MCF 10A (cell line): Measurements from ENCODE around the gene DCTPP1. TPM values are rescaled to one million over a fixed set of nuclear protein-coding genes. Genes with fewer than 3 reads are reported as not detected.

ENCODE experiments used
- BruUV-seq: library from RNA; stranded (reverse); fragments of 400-500 nt; replicated peaks from 2 replicates; lab custom pipeline; 2021; lab: Mats Ljungman, UMichigan
- CTCF ChIA-PET: fragments of 300-600 bp; sonication (Branson Sonifier 250); formaldehyde crosslinking; extraction: SDS; loops from one replicate; lab custom pipeline; 2021; ENCODE audit warnings: antibody characterized with exemption, inconsistent platforms; lab: Yijun Ruan, JAX
- POLR2A ChIA-PET: fragments of 300-600, 350-650 bp; sonication (Branson Sonifier 250); formaldehyde crosslinking; extraction: SDS; loops from one replicate; lab custom pipeline; 2020; ENCODE audit warnings: antibody characterized with exemption, inconsistent platforms; lab: Yijun Ruan, JAX
- DNase-seq: peaks from one replicate; pipeline ENCODE4 v3.0.0-alpha.2; 2018; ENCODE audit not compliant: unreplicated experiment
- H3K27ac Mint-ChIP-seq: one replicate; pipeline ENCODE4 v1.8.0; 2022; ENCODE audit warnings: mild to moderate bottlenecking, low read depth, mixed read lengths; ENCODE audit not compliant: unreplicated experiment
- H3K27me3 Mint-ChIP-seq: one replicate; pipeline ENCODE4 v1.8.0; 2022; ENCODE audit warnings: mixed read lengths; ENCODE audit not compliant: insufficient read depth, unreplicated experiment
- H3K36me3 Mint-ChIP-seq: one replicate; pipeline ENCODE4 v1.8.0; 2022; ENCODE audit warnings: mild to moderate bottlenecking, moderate library complexity, mixed read lengths; ENCODE audit not compliant: insufficient read depth, unreplicated experiment
- H3K4me1 Mint-ChIP-seq: one replicate; pipeline ENCODE4 v1.8.0; 2022; ENCODE audit warnings: mixed read lengths; ENCODE audit not compliant: insufficient read depth, unreplicated experiment
- H3K4me3 Mint-ChIP-seq: one replicate; pipeline ENCODE4 v1.8.0; 2022; ENCODE audit warnings: mild to moderate bottlenecking, moderate library complexity, mixed read lengths; ENCODE audit not compliant: unreplicated experiment
- H3K9me3 Mint-ChIP-seq: one replicate; pipeline ENCODE4 v1.8.0; 2022; ENCODE audit warnings: mixed read lengths; ENCODE audit not compliant: unreplicated experiment
- CTCF ChIP-seq: fragments of 200-600 bp; IDR thresholded peaks from one replicate; pipeline ENCODE4 v1.8.0; 2022; ENCODE audit warnings: antibody characterized with exemption, mild to moderate bottlenecking; ENCODE audit not compliant: unreplicated experiment
- intact Hi-C: fragments of 100-400 bp; cut with micrococcal nuclease; formaldehyde crosslinking; loops from 2 replicates; pipeline ENCODE4 v1.14.1; 2022
- total RNA-seq: library from RNA; stranded (reverse); gene quantifications from 2 replicates; pipeline ENCODE4 v1.2.3, GENCODE V29; 2022

The DCTPP1 gene
- total RNA-seq, 1 experiment from 2014 or later: 42.4 TPM

GRCh38 chr16:30438835-30439234, 9.0 kb upstream of the DCTPP1 start:
- no peak overlapping the region for H3K27ac Mint-ChIP-seq
- intact Hi-C loops: no loop called here
- no TSS peak for BruUV-seq
- no peak for DNase-seq
- CTCF ChIA-PET: no interaction called here
- no peaks in the 10 kb centered on the region for H3K27me3 Mint-ChIP-seq
- H3K4me3 Mint-ChIP-seq: no peak overlapping the region
- H3K36me3 Mint-ChIP-seq: peaks cover 23% of the 10 kb centered on the region
- no peaks in the 10 kb centered on the region for H3K9me3 Mint-ChIP-seq
- POLR2A ChIA-PET: interaction anchor here (0.9 to 1.0 kb wide), 2 partner anchors 10 to 88 kb away, joined by 3 to 4 read pairs; no protein-coding TSS in a partner anchor
- H3K4me1 Mint-ChIP-seq: peaks cover 11% of the 10 kb centered on the region
- TF ChIP-seq CTCF: no peak

GRCh38 chr16:30437511-30438046, 7.7 kb upstream of the DCTPP1 start:
- no peak overlapping the region for H3K4me3 Mint-ChIP-seq
- no peaks in the 10 kb centered on the region for H3K27me3 Mint-ChIP-seq
- intact Hi-C loops: no loop called here
- CTCF ChIA-PET: interaction anchor here (0.6 to 0.7 kb wide), 2 partner anchors 9 to 191 kb away, joined by 3 read pairs; no protein-coding TSS in a partner anchor
- TF ChIP-seq CTCF: no peak
- no peaks in the 10 kb centered on the region for H3K9me3 Mint-ChIP-seq
- POLR2A ChIA-PET: interaction anchor here (0.5 kb wide), 1 partner anchor 376 kb away, joined by 7 read pairs; no protein-coding TSS in a partner anchor
- H3K27ac Mint-ChIP-seq: no peak overlapping the region
- H3K4me1 Mint-ChIP-seq: peaks cover 6% of the 10 kb centered on the region
- H3K36me3 Mint-ChIP-seq: peaks cover 10% of the 10 kb centered on the region
- DNase-seq: no peak
- no TSS peak for BruUV-seq

GRCh38 chr16:30434852-30435251, 5.0 kb upstream of the DCTPP1 start:
- peaks cover 6% of the 10 kb centered on the region for H3K4me1 Mint-ChIP-seq
- no peaks in the 10 kb centered on the region for H3K9me3 Mint-ChIP-seq
- TF ChIP-seq CTCF: no peak
- no peak for DNase-seq
- intact Hi-C loops: loop anchor here (5.0 kb wide), 1 partner anchor 92 kb away; the partner anchor contains the start of gene ZNF768
- no TSS peak for BruUV-seq
- no peak overlapping the region for H3K27ac Mint-ChIP-seq
- H3K36me3 Mint-ChIP-seq: no peaks in the 10 kb centered on the region
- CTCF ChIA-PET: interaction anchor here (0.6 to 1.0 kb wide), 3 partner anchors 10 to 401 kb away, joined by 3 to 4 read pairs (median 4); partner anchors contain the start of gene PRR14
- no peak overlapping the region for H3K4me3 Mint-ChIP-seq
- POLR2A ChIA-PET: interaction anchor here (0.7 to 1.0 kb wide), 2 partner anchors 88 to 289 kb away, joined by 4 read pairs; no protein-coding TSS in a partner anchor
- no peaks in the 10 kb centered on the region for H3K27me3 Mint-ChIP-seq

- Mint-ChIP-seq H3K36me3 (peaks cover 28% of the 10 kb centered on the region), H3K9me3 (no peaks in the 10 kb centered on the region), H3K27ac (no peak overlapping the region), H3K4me3 (no peak overlapping the region), H3K27me3 (no peaks in the 10 kb centered on the region), H3K4me1 (peaks cover 17% of the 10 kb centered on the region)
- ChIA-PET POLR2A (interaction anchor here (0.6 to 2.1 kb wide), 30 partner anchors 10 to 230 kb away, joined by 3 to 52 read pairs (median 5); partner anchors contain the start of genes SEPHS2, ZNF688, ZNF689 and ZNF747), CTCF (interaction anchor here (0.6 to 3.1 kb wide), 33 partner anchors 10 to 231 kb away, joined by 3 to 31 read pairs (median 4); partner anchors contain the start of genes PRR14, ZNF688, ZNF689 and ZNF747)
- intact Hi-C loops: loop anchor here (1.0 to 5.0 kb wide), 2 partner anchors 97 to 198 kb away; partner anchors contain the start of gene ZNF768
- TF ChIP-seq CTCF: no peak
- BruUV-seq: TSS peak; percentile 57
- DNase-seq: no peak
Measured at GRCh38 chr16:30430428-30430970, 669 bp upstream of the DCTPP1 start.
